Measurements from ENCODE around the gene GPR27. TPM values are rescaled to one million over a fixed set of nuclear protein-coding genes. Genes with fewer than 3 reads are reported as not detected.

The GPR27 gene
- total and polyA plus RNA-seq, 4 donors: 0.09 to 0.65 (median 0.17) TPM; not detected in 1

GRCh38 chr3:71732637-71733036, 21.0 kb upstream of the GPR27 start:
- no peaks in the 10 kb centered on the region for H3K36me3 ChIP-seq (ENCODE audit: control insufficient read depth in 4 of 4, insufficient read depth in 3 of 4, low read depth in 1 of 4, low read length in 3 of 4)
- DNase-seq (ENCODE audit: low spot score): no peak
- H3K4me3 ChIP-seq (ENCODE audit: low read depth in 1 of 3, low read length in 3 of 3): no peak overlapping the region
- WGBS: 77% methylated on average over 4 of the region's 4 CpGs
- TF ChIP-seq, protein P1, sequence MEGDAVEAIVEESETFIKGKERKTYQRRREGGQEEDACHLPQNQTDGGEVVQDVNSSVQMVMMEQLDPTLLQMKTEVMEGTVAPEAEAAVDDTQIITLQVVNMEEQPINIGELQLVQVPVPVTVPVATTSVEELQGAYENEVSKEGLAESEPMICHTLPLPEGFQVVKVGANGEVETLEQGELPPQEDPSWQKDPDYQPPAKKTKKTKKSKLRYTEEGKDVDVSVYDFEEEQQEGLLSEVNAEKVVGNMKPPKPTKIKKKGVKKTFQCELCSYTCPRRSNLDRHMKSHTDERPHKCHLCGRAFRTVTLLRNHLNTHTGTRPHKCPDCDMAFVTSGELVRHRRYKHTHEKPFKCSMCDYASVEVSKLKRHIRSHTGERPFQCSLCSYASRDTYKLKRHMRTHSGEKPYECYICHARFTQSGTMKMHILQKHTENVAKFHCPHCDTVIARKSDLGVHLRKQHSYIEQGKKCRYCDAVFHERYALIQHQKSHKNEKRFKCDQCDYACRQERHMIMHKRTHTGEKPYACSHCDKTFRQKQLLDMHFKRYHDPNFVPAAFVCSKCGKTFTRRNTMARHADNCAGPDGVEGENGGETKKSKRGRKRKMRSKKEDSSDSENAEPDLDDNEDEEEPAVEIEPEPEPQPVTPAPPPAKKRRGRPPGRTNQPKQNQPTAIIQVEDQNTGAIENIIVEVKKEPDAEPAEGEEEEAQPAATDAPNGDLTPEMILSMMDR (IDR thresholded peaks at IDR 0.05; ENCODE audit: low read depth, low read length, missing input control): no peak
- TF ChIP-seq ATF3 (IDR thresholded peaks at IDR 0.05) (no peak), EGR1 (IDR thresholded peaks at IDR 0.05; ENCODE audit: low read depth in 2 of 2) (no peak), TAF1 (conservative IDR thresholded peaks at IDR 0.05) (no peak), GABPA (IDR thresholded peaks at IDR 0.05 in 1 of 2, conservative IDR thresholded peaks at IDR 0.05 in 1 of 2) (no peak), REST (IDR thresholded peaks at IDR 0.05) (no peak), RAD21 (IDR thresholded peaks at IDR 0.05) (no peak), HNF4A (conservative IDR thresholded peaks at IDR 0.05) (no peak), FOXA2 (IDR thresholded peaks at IDR 0.05) (no peak), SP1 (IDR thresholded peaks at IDR 0.05) (no peak), FOXA1 (IDR thresholded peaks at IDR 0.05) (no peak), JUND (IDR thresholded peaks at IDR 0.05) (no peak), RXRA (IDR thresholded peaks at IDR 0.05) (no peak), NR2F2 (IDR thresholded peaks at IDR 0.05) (no peak), MAX (IDR thresholded peaks at IDR 0.05) (no peak), HNF4G (IDR thresholded peaks at IDR 0.05) (no peak), YY1 (IDR thresholded peaks at IDR 0.05) (no peak)
- TF ChIP-seq, protein P2, sequence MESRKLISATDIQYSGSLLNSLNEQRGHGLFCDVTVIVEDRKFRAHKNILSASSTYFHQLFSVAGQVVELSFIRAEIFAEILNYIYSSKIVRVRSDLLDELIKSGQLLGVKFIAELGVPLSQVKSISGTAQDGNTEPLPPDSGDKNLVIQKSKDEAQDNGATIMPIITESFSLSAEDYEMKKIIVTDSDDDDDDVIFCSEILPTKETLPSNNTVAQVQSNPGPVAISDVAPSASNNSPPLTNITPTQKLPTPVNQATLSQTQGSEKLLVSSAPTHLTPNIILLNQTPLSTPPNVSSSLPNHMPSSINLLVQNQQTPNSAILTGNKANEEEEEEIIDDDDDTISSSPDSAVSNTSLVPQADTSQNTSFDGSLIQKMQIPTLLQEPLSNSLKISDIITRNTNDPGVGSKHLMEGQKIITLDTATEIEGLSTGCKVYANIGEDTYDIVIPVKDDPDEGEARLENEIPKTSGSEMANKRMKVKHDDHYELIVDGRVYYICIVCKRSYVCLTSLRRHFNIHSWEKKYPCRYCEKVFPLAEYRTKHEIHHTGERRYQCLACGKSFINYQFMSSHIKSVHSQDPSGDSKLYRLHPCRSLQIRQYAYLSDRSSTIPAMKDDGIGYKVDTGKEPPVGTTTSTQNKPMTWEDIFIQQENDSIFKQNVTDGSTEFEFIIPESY (IDR thresholded peaks at IDR 0.05): no peak
- peaks cover 0 to 4% (median 0%) of the 10 kb centered on the region in 4 donors for H3K27me3 ChIP-seq (ENCODE audit: control insufficient read depth in 4 of 4, insufficient read depth in 4 of 4, low read length in 3 of 4)
- H3K27ac ChIP-seq (ENCODE audit: low read depth in 1 of 2, low read length in 2 of 2): no peak overlapping the region
- no peaks in the 10 kb centered on the region for H3K4me1 ChIP-seq (ENCODE audit: control insufficient read depth in 4 of 4, insufficient read depth in 4 of 4, low read length in 3 of 4)
- no peak overlapping the region for H3K9ac ChIP-seq (ENCODE audit: low read depth in 1 of 2, low read length in 2 of 2)
- no peaks in the 10 kb centered on the region for H3K9me3 ChIP-seq (ENCODE audit: control insufficient read depth in 4 of 4, low read length in 3 of 4)

Data from liver (tissue), 9 donors.